ENCODE measurements around the gene CLIC6. TPM values are rescaled to one million over a fixed set of nuclear protein-coding genes. Genes with fewer than 3 reads are reported as not detected.

The CLIC6 gene
- total RNA-seq, 4 donors from 2014 or later: 0.49 to 3.0 (median 1.1) TPM

GRCh38 chr21:34740198-34740597, 71.4 kb downstream of the CLIC6 start:
- TF ChIP-seq POLR2A (IDR thresholded peaks at IDR 0.05) (no peak), CTCF (IDR thresholded peaks at IDR 0.05 in 4 of 5, conservative IDR thresholded peaks at IDR 0.05 in 1 of 5) (no peak)
- no peak overlapping the region for H3K27ac ChIP-seq
- no peaks in the 10 kb centered on the region for H3K27me3 ChIP-seq
- no peaks in the 10 kb centered on the region for H3K36me3 ChIP-seq
- in situ Hi-C loops (cut with MboI; ENCODE audit: low sequenced_read_pairs in 4 of 4) (loop anchor here (10.0 to 25.0 kb wide), 6 partner anchors 145 to 1205 kb away; no protein-coding TSS in a partner anchor), intact Hi-C loops (cut with DNase I; ENCODE audit: low total_unique reads) (loop anchor here (10.0 kb wide), 1 partner anchor 875 kb away; no protein-coding TSS in a partner anchor)
- peaks cover 13 to 36% of the 10 kb centered on the region in 2 donors for H3K4me1 ChIP-seq
- H3K9me3 ChIP-seq: no peaks in the 10 kb centered on the region
- DNase-seq (no peak), ATAC-seq (no peak)
- no peak overlapping the region for H3K4me3 ChIP-seq

DNA sequence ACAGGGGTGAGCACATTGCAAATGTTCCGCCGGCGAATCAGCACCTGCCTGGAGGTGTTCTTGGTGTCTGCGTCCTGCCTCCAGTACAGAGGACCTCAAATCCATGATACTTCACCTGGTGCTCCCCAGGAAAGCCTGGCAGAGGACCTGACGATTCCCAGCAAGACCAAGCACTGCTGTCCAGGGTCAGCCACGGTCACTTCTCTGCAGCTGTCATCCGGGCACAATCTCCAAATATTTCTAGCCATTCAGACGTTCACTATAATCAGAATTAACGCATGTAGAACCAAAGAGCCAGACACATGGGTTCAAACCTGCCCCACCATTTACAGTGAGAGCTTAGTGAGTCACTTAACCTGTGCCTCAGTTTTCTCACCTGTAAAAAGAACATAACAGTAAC, 74.5 kb downstream of the CLIC6 start:
- intact Hi-C loops (cut with DNase I; ENCODE audit: low total_unique reads): loop anchor here (2.0 to 10.0 kb wide), 2 partner anchors 306 to 872 kb away; partner anchors contain the start of gene RUNX1
- TF ChIP-seq POLR2A (IDR thresholded peaks at IDR 0.05) (no peak), CTCF (IDR thresholded peaks at IDR 0.05 in 4 of 5, conservative IDR thresholded peaks at IDR 0.05 in 1 of 5) (no peak)

DNA sequence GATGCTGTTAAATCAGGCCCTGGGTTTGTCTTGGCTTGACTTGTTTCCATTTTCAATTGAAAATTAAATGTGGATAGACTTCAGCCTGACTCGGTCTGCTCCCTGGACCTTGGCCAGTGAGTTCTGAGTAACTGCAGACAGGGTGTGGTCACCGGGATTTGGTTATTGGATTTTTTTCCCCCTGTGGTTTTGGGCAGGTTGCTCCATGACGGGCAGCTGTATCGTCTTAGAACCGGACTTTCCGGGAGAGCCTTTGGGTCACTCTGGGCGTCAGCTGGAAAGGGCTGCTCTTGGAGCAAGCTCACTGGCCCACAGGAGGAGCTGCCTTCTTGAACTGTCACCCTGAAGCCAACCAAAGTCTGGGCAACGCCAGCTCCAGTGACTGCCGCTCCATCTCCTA, 75.0 kb downstream of the CLIC6 start:
- DNase-seq (peak in 1 of 2 donors; percentile 53), ATAC-seq (peak in 1 of 2 donors; percentile 37)
- Histone ChIP-seq H3K27ac (peak overlapping the region in 1 of 4 donors; percentile 2), H3K4me1 (peaks cover 5 to 12% of the 10 kb centered on the region in 2 donors), H3K4me3 (no peak overlapping the region), H3K9me3 (no peaks in the 10 kb centered on the region), H3K36me3 (no peaks in the 10 kb centered on the region), H3K27me3 (no peaks in the 10 kb centered on the region)
- in situ Hi-C loops (cut with MboI; ENCODE audit: low sequenced_read_pairs in 4 of 4): loop anchor here (10.0 to 25.0 kb wide), 6 partner anchors 141 to 1201 kb away; no protein-coding TSS in a partner anchor
- TF ChIP-seq CTCF (IDR thresholded peaks at IDR 0.05 in 4 of 5, conservative IDR thresholded peaks at IDR 0.05 in 1 of 5): no peak
- no peak for TF ChIP-seq POLR2A (IDR thresholded peaks at IDR 0.05)
- intact Hi-C loops (cut with DNase I; ENCODE audit: low total_unique reads): loop anchor here (2.0 to 10.0 kb wide), 4 partner anchors 51 to 871 kb away; partner anchors contain the start of gene RUNX1

More for the DNA sequence above, 74.5 kb downstream of the CLIC6 start:
- peak overlapping the region in 1 of 4 donors; percentile 2 for H3K27ac ChIP-seq
- H3K36me3 ChIP-seq: no peaks in the 10 kb centered on the region
- DNase-seq (no peak), ATAC-seq (no peak)
- in situ Hi-C loops (cut with MboI; ENCODE audit: low sequenced_read_pairs in 4 of 4): loop anchor here (10.0 to 25.0 kb wide), 6 partner anchors 142 to 1202 kb away; no protein-coding TSS in a partner anchor
- peaks cover 5 to 12% of the 10 kb centered on the region in 2 donors for H3K4me1 ChIP-seq
- no peak overlapping the region for H3K4me3 ChIP-seq
- H3K9me3 ChIP-seq: no peaks in the 10 kb centered on the region
- no peaks in the 10 kb centered on the region for H3K27me3 ChIP-seq

DNA sequence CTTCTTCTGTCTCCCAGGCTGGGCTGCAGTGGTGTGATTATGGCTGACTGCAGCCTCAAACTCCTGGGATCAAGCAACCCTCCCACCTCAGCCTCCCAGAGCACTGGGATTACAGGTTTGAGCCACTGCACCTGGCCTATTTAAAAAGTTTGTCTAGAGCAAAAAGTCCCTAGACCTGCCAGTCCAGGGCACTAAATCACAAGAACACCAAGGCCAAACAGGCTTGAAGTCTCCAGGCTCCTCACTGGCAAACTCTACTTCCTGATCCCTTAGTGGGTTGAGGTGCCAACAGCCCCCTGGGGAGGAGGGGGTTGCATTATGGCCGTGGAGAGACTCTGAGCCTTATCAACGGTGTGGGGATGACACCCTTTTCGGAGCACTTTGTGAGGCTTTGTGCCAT, 76.0 kb downstream of the CLIC6 start:
- H3K4me1 ChIP-seq: peaks cover 5 to 12% of the 10 kb centered on the region in 2 donors
- in situ Hi-C loops (cut with MboI; ENCODE audit: low sequenced_read_pairs in 4 of 4) (loop anchor here (5.0 to 25.0 kb wide), 8 partner anchors 140 to 1200 kb away; no protein-coding TSS in a partner anchor), intact Hi-C loops (cut with DNase I; ENCODE audit: low total_unique reads) (loop anchor here (1.0 to 10.0 kb wide), 7 partner anchors 50 to 1282 kb away; no protein-coding TSS in a partner anchor)
- ATAC-seq (no peak), DNase-seq (no peak)
- no peaks in the 10 kb centered on the region for H3K36me3 ChIP-seq
- no peak overlapping the region for H3K27ac ChIP-seq
- no peaks in the 10 kb centered on the region for H3K27me3 ChIP-seq
- H3K4me3 ChIP-seq: no peak overlapping the region
- H3K9me3 ChIP-seq: no peaks in the 10 kb centered on the region
- TF ChIP-seq POLR2A (IDR thresholded peaks at IDR 0.05) (no peak), CTCF (IDR thresholded peaks at IDR 0.05 in 4 of 5, conservative IDR thresholded peaks at IDR 0.05 in 1 of 5) (no peak)

Measured in gastrocnemius medialis (tissue), 4 donors.